ENCODE data around the gene SNRPD3. TPM values are rescaled to one million over a fixed set of nuclear protein-coding genes. Genes with fewer than 3 reads are reported as not detected.

Gene SNRPD3
- total and polyA plus RNA-seq, 2 donors (not counting 3 experiments of a cell fraction or from before 2014, with no cell fraction given), result 121 to 253 TPM

DNA sequence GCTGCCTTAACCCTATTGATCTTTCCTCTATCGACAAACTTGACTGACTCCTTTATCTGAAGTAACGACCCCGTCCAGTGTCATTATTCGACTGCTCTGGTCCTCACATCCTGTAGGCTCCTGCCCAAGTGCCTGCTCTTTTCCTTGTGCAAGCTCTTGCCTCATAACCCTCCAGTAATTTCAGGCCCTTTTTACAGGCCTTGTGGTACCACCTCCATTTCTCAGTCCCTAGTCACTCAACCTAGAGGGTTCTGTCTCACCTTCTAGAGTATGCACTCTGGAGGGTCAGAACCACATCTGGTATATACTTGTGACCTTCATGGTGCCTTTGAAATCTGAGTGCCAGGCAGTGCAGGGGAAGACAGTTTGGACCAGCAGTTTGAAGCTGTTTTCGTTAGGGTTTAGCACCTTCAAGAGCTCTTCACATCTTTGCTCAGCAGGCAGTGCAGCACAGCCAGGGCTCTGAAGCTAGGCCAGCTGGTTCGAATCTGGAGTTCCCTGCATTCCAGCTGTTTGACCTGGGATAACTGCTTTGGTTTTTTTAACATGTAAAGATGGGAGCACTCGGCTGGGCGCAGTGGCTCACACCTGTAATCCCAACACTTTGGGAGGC, 11.2 kb downstream of the SNRPD3 start:
- no peak overlapping the region for H3K9ac ChIP-seq (replicated peaks; ENCODE audit: extremely low read depth, insufficient read depth, low read length)
- TF ChIP-seq, protein P1, sequence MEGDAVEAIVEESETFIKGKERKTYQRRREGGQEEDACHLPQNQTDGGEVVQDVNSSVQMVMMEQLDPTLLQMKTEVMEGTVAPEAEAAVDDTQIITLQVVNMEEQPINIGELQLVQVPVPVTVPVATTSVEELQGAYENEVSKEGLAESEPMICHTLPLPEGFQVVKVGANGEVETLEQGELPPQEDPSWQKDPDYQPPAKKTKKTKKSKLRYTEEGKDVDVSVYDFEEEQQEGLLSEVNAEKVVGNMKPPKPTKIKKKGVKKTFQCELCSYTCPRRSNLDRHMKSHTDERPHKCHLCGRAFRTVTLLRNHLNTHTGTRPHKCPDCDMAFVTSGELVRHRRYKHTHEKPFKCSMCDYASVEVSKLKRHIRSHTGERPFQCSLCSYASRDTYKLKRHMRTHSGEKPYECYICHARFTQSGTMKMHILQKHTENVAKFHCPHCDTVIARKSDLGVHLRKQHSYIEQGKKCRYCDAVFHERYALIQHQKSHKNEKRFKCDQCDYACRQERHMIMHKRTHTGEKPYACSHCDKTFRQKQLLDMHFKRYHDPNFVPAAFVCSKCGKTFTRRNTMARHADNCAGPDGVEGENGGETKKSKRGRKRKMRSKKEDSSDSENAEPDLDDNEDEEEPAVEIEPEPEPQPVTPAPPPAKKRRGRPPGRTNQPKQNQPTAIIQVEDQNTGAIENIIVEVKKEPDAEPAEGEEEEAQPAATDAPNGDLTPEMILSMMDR (IDR thresholded peaks at IDR 0.05; ENCODE audit: extremely low read depth in 1 of 2, insufficient read depth in 1 of 2, low read depth in 1 of 2, low read length in 2 of 2), result no peak
- TF ChIP-seq, protein P2, sequence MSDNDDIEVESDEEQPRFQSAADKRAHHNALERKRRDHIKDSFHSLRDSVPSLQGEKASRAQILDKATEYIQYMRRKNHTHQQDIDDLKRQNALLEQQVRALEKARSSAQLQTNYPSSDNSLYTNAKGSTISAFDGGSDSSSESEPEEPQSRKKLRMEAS (IDR thresholded peaks at IDR 0.05; ENCODE audit: insufficient read depth, insufficient read length), result no peak
- ChIA-PET POLR2A (interaction anchor here (0.5 to 1.0 kb wide), 2 partner anchors 9 to 12 kb away, joined by 5 to 7 read pairs; no protein-coding TSS in a partner anchor), CTCF (interaction anchor here (1.5 kb wide), 2 partner anchors 10 kb away, joined by 4 read pairs; no protein-coding TSS in a partner anchor)
- H2AFZ ChIP-seq (ENCODE audit: low read depth, low read length), result no peak overlapping the region
- H4K20me1 ChIP-seq (replicated peaks; ENCODE audit: control insufficient read depth, extremely low read depth, insufficient read depth, low read length), result peaks cover 8% of the 10 kb centered on the region
- FAIRE-seq, result no peak
- H3K79me2 ChIP-seq (ENCODE audit: control insufficient read depth, insufficient read depth, low read length), result peaks cover 54% of the 10 kb centered on the region
- no peak overlapping the region for H3K4me2 ChIP-seq (ENCODE audit: insufficient read depth, low read length)
- H3K4me1 ChIP-seq (ENCODE audit: control insufficient read depth, extremely low read depth, insufficient read depth, low read length), result no peaks in the 10 kb centered on the region
- H3K27ac ChIP-seq (ENCODE audit: insufficient read depth, low read depth, low read length), result no peak overlapping the region
- H3K4me3 ChIP-seq (replicated peaks in 1 of 3; ENCODE audit: insufficient read depth in 1 of 3, low read depth in 1 of 3, low read length in 3 of 3), result no peak overlapping the region
- peaks cover 20 to 26% of the 10 kb centered on the region in 2 experiments for H3K36me3 ChIP-seq (ENCODE audit: control insufficient read depth in 2 of 2, extremely low read depth in 1 of 2, insufficient read depth in 2 of 2, low read length in 2 of 2)
- DNase-seq (ENCODE audit: low read depth, low spot score), result no peak
- dilution Hi-C loops (cut with MboI; ENCODE audit: extremely low pct_ligation_motif_present, low sequenced_read_pairs), result no loop called here
- intact Hi-C loops (cut with micrococcal nuclease), result no loop called here
- no peaks in the 10 kb centered on the region for H3K9me3 ChIP-seq (replicated peaks; ENCODE audit: control insufficient read depth, insufficient read depth, low read length)
- H3K27me3 ChIP-seq (ENCODE audit: control insufficient read depth in 2 of 2, insufficient read depth in 2 of 2, low read length in 2 of 2), result no peaks in the 10 kb centered on the region
- no peaks in the 10 kb centered on the region for H3K9me1 ChIP-seq (replicated peaks; ENCODE audit: control insufficient read depth, extremely low read depth, insufficient read depth, low read length)
- no TSS peak for BruUV-seq (replicated peaks)

DNA sequence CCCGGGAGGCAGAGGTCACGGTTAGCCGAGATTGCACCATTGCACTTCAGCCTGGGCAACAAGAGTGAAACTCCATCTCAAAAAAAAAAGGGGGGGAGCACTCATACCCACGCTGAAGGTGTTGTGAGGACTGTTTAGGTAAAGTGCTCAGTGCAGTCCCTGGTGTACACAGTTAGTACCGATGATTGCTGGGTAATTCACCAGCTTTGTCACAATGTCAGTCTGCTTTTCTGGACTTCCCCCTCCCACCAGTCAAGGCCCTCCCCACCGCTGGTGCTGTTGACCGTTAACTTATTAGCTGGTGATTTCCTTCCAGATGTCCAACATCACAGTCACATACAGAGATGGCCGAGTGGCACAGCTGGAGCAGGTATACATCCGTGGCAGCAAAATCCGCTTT, 11.9 kb downstream of the SNRPD3 start:
- Histone ChIP-seq H3K9me1 (replicated peaks; ENCODE audit: control insufficient read depth, extremely low read depth, insufficient read depth, low read length) (no peaks in the 10 kb centered on the region), H3K36me3 (ENCODE audit: control insufficient read depth in 2 of 2, extremely low read depth in 1 of 2, insufficient read depth in 2 of 2, low read length in 2 of 2) (peaks cover 22 to 24% of the 10 kb centered on the region in 2 experiments), H3K4me1 (ENCODE audit: control insufficient read depth, extremely low read depth, insufficient read depth, low read length) (no peaks in the 10 kb centered on the region), H3K27ac (ENCODE audit: insufficient read depth, low read depth, low read length) (no peak overlapping the region), H2AFZ (ENCODE audit: low read depth, low read length) (no peak overlapping the region), H3K4me2 (ENCODE audit: insufficient read depth, low read length) (no peak overlapping the region), H3K9ac (replicated peaks; ENCODE audit: extremely low read depth, insufficient read depth, low read length) (no peak overlapping the region), H4K20me1 (replicated peaks; ENCODE audit: control insufficient read depth, extremely low read depth, insufficient read depth, low read length) (peaks cover 8% of the 10 kb centered on the region), H3K27me3 (ENCODE audit: control insufficient read depth in 2 of 2, insufficient read depth in 2 of 2, low read length in 2 of 2) (no peaks in the 10 kb centered on the region), H3K4me3 (replicated peaks in 1 of 3; ENCODE audit: insufficient read depth in 1 of 3, low read depth in 1 of 3, low read length in 3 of 3) (no peak overlapping the region), H3K9me3 (replicated peaks; ENCODE audit: control insufficient read depth, insufficient read depth, low read length) (no peaks in the 10 kb centered on the region), H3K79me2 (ENCODE audit: control insufficient read depth, insufficient read depth, low read length) (peaks cover 49% of the 10 kb centered on the region)
- dilution Hi-C loops (cut with MboI; ENCODE audit: extremely low pct_ligation_motif_present, low sequenced_read_pairs), result no loop called here
- POLR2A ChIA-PET, result interaction anchor here (1.0 kb wide), 1 partner anchor 10 kb away, joined by 5 read pairs; no protein-coding TSS in a partner anchor
- FAIRE-seq (no peak), DNase-seq (ENCODE audit: low read depth, low spot score) (no peak)
- CTCF ChIA-PET, result interaction anchor here (1.5 kb wide), 2 partner anchors 9 to 10 kb away, joined by 4 read pairs; no protein-coding TSS in a partner anchor
- intact Hi-C loops (cut with micrococcal nuclease), result no loop called here
- BruUV-seq (replicated peaks), result no TSS peak
- TF ChIP-seq, protein P1 (IDR thresholded peaks at IDR 0.05; ENCODE audit: extremely low read depth in 1 of 2, insufficient read depth in 1 of 2, low read depth in 1 of 2, low read length in 2 of 2), result no peak
- TF ChIP-seq GATA2 (IDR thresholded peaks at IDR 0.05; ENCODE audit: insufficient read depth, insufficient read length, low read depth, low read length), result no peak
- no peak for TF ChIP-seq EZH2 (IDR thresholded peaks at IDR 0.05; ENCODE audit: borderline replicate concordance, low read depth, low read length, severe bottlenecking)
- no peak for TF ChIP-seq MYC (IDR thresholded peaks at IDR 0.05; ENCODE audit: low read depth, low read length)
- no peak for TF ChIP-seq POLR2AphosphoS5 (IDR thresholded peaks at IDR 0.05; ENCODE audit: insufficient read depth, low read depth, low read length)

Data from endothelial cell of umbilical vein (primary cell).